ENCODE measurements around the gene SAV1.
"Not testable (repeated sequence)": the region's sequence is repeated elsewhere in the genome, so short reads cannot be mapped to it uniquely, and the experiment has no call there.

SAV1 gene

GRCh38 chr14:50667996-50668825 is at the start of gene SAV1:
TSS of gene SAV1 (minus strand) at chr14:50668306. CDS start at chr14:50667967, 339 bp downstream.
- peak; percentile 86 for DNase-seq (ENCODE audit: low spot score)

GRCh38 chr14:50717811-50718210 is 49.7 kb upstream of the SAV1 start:
- no peak for DNase-seq (ENCODE audit: low spot score)

- peak; percentile 23 for DNase-seq (ENCODE audit: low spot score)
These were observed 46.5 kb upstream of the SAV1 start for GRCh38 chr14:50714450-50715073.

GRCh38 chr14:50711043-50711442 is 42.9 kb upstream of the SAV1 start:
- no peak for DNase-seq (ENCODE audit: low spot score)

- no peak for DNase-seq (ENCODE audit: low spot score)
These were observed 37.0 kb upstream of the SAV1 start for GRCh38 chr14:50705026-50705593.

- DNase-seq (ENCODE audit: low spot score), result no peak
These were observed 36.4 kb upstream of the SAV1 start for GRCh38 chr14:50704454-50705010.

- DNase-seq (ENCODE audit: low spot score), result no peak
These were observed 29.7 kb upstream of the SAV1 start for GRCh38 chr14:50697659-50698290.

- DNase-seq (ENCODE audit: low spot score), result not testable (repeated sequence)
These were observed 26.2 kb upstream of the SAV1 start for GRCh38 chr14:50694260-50694659.

GRCh38 chr14:50688875-50689274 is 20.8 kb upstream of the SAV1 start:
- DNase-seq (ENCODE audit: low spot score), result no peak

GRCh38 chr14:50679674-50680073 is 11.6 kb upstream of the SAV1 start:
- no peak for DNase-seq (ENCODE audit: low spot score)

GRCh38 chr14:50678163-50678562 is 10.1 kb upstream of the SAV1 start:
- DNase-seq (ENCODE audit: low spot score), result no peak

GRCh38 chr14:50677527-50678063 is 9.5 kb upstream of the SAV1 start:
- DNase-seq (ENCODE audit: low spot score), result no peak

GRCh38 chr14:50676814-50677516 is 8.9 kb upstream of the SAV1 start:
- DNase-seq (ENCODE audit: low spot score), result no peak

- no peak for DNase-seq (ENCODE audit: low spot score)
These were observed 7.5 kb upstream of the SAV1 start for GRCh38 chr14:50675597-50675996.

- DNase-seq (ENCODE audit: low spot score), result no peak
These were observed 2.8 kb upstream of the SAV1 start for GRCh38 chr14:50670866-50671256.

- DNase-seq (ENCODE audit: low spot score), result no peak
These were observed 2.2 kb upstream of the SAV1 start for GRCh38 chr14:50670196-50670865.

- DNase-seq (ENCODE audit: low spot score), result peak; percentile 21
These were observed 1.4 kb upstream of the SAV1 start for GRCh38 chr14:50669441-50669986.

GRCh38 chr14:50668826-50669143 is 679 bp upstream of the SAV1 start:
- no peak for DNase-seq (ENCODE audit: low spot score)

- DNase-seq (ENCODE audit: low spot score), result no peak
These were observed 466 bp downstream of the SAV1 start for GRCh38 chr14:50667684-50667995.

GRCh38 chr14:50666772-50667683 is 1.1 kb downstream of the SAV1 start:
- peak; percentile 53 for DNase-seq (ENCODE audit: low spot score)

Measured in cerebellar cortex (tissue), 1 donor.